ENCODE measurements around the gene IL1RAPL2. TPM values are rescaled to one million over a fixed set of nuclear protein-coding genes. Genes with fewer than 3 reads are reported as not detected.

IL1RAPL2 gene
- total and polyA plus RNA-seq, 10 of the 15 experiments (the other 5 are each of a cell fraction or from before 2014, with no cell fraction given) = 0.19 TPM; not detected in 9

DNA sequence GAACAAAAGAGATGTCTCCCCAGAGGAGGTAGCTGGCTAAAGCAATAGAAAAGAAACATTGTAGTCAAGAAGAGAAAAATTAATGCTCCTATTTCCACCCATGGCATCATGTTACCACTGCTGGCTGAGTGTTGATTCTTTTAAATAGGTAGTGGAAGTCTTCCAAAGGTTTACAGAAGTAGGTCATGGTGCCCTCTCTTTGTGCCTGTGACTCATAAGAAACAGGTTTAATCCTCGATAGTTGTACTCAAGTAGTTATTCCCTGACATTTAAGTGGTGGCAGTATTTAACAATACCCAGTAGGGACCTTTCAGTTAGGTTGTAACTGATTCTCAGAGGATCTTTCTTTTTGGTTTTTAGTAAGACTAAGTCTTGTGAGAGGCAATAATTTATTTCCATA is 406.7 kb downstream of the IL1RAPL2 start:
- Histone ChIP-seq H3K9ac (ENCODE audit: control insufficient read depth, insufficient read depth, low read length) (no peak overlapping the region), H4K20me1 (ENCODE audit: control insufficient read depth, insufficient read depth) (no peaks in the 10 kb centered on the region), H3K27me3 (replicated peaks in 1 of 2; ENCODE audit: control insufficient read depth in 2 of 2, insufficient read depth in 2 of 2, low read length in 1 of 2) (no peaks in the 10 kb centered on the region), H3K4me3 (no peak overlapping the region), H3K36me3 (ENCODE audit: control insufficient read depth in 2 of 2, insufficient read depth in 2 of 2, low read length in 1 of 2) (no peaks in the 10 kb centered on the region), H3K9me3 (replicated peaks; ENCODE audit: control insufficient read depth, insufficient read depth, low read length) (no peaks in the 10 kb centered on the region), H3K4me2 (ENCODE audit: control insufficient read depth, insufficient read depth) (no peak overlapping the region), H3K79me2 (ENCODE audit: control insufficient read depth, insufficient read depth, low read length) (no peaks in the 10 kb centered on the region), H3K4me1 (ENCODE audit: control insufficient read depth, insufficient read depth, low read length) (no peaks in the 10 kb centered on the region), H3K27ac (ENCODE audit: control insufficient read depth, insufficient read depth) (no peak overlapping the region), H2AFZ (ENCODE audit: control insufficient read depth, low read depth, low read length) (no peak overlapping the region)
- intact Hi-C loops (cut with micrococcal nuclease; ENCODE audit: unreplicated experiment) = no loop called here
- FAIRE-seq = no peak
- no peak for DNase-seq (ENCODE audit: low read depth, low spot score)
- ChIA-PET RAD21 (ENCODE audit: unreplicated experiment) (no interaction called here), CTCF (no interaction called here), POLR2A (no interaction called here), SMC1A (ENCODE audit: uncharacterized antibody, unreplicated experiment) (no interaction called here)
- no TSS peak for BruUV-seq (replicated peaks)
- no peak for ATAC-seq
- in situ Hi-C loops (cut with MboI) = no loop called here
- TF ChIP-seq BMI1 (IDR thresholded peaks at IDR 0.05; ENCODE audit: borderline replicate concordance) (no peak), POLR2A (IDR thresholded peaks at IDR 0.05; ENCODE audit: low read depth, low read length) (no peak), BRCA1 (IDR thresholded peaks at IDR 0.05; ENCODE audit: low read depth, low read length) (no peak), STAT3 (IDR thresholded peaks at IDR 0.05; ENCODE audit: low read depth, low read length) (no peak), ASH2L (IDR thresholded peaks at IDR 0.05; ENCODE audit: borderline replicate concordance, low read depth) (no peak), SRF (IDR thresholded peaks at IDR 0.05; ENCODE audit: low read depth in 2 of 2, low read length in 2 of 2) (no peak)
- WGBS (ENCODE audit: insufficient coverage, insufficient replicate concordance, low lambda C conversion rate, missing lambda C conversion rate) = 0% methylated on average over 1 of the region's 1 CpG

- no peak for DNase-seq (ENCODE audit: low read depth, low spot score)
- Histone ChIP-seq H3K9ac (ENCODE audit: control insufficient read depth, insufficient read depth, low read length) (no peak overlapping the region), H3K36me3 (ENCODE audit: control insufficient read depth in 2 of 2, insufficient read depth in 2 of 2, low read length in 1 of 2) (no peaks in the 10 kb centered on the region), H2AFZ (ENCODE audit: control insufficient read depth, low read depth, low read length) (no peak overlapping the region), H3K9me3 (replicated peaks; ENCODE audit: control insufficient read depth, insufficient read depth, low read length) (no peaks in the 10 kb centered on the region), H3K4me2 (ENCODE audit: control insufficient read depth, insufficient read depth) (no peak overlapping the region), H3K4me3 (no peak overlapping the region), H3K4me1 (ENCODE audit: control insufficient read depth, insufficient read depth, low read length) (no peaks in the 10 kb centered on the region), H3K79me2 (ENCODE audit: control insufficient read depth, insufficient read depth, low read length) (no peaks in the 10 kb centered on the region), H3K27ac (ENCODE audit: control insufficient read depth, insufficient read depth) (no peak overlapping the region), H3K27me3 (replicated peaks in 1 of 2; ENCODE audit: control insufficient read depth in 2 of 2, insufficient read depth in 2 of 2, low read length in 1 of 2) (no peaks in the 10 kb centered on the region), H4K20me1 (ENCODE audit: control insufficient read depth, insufficient read depth) (no peaks in the 10 kb centered on the region)
- SMC1A ChIA-PET (ENCODE audit: uncharacterized antibody, unreplicated experiment) = interaction anchor here (0.7 kb wide), 2 partner anchors 37 to 50 kb away, joined by 3 to 4 read pairs; no protein-coding TSS in a partner anchor
- TF ChIP-seq RAD21 (IDR thresholded peaks at IDR 0.05; ENCODE audit: insufficient read depth, low read depth, low read length) = no peak
- TF ChIP-seq STAT3 (IDR thresholded peaks at IDR 0.05; ENCODE audit: low read depth, low read length) = no peak
- TF ChIP-seq SREBF1 (IDR thresholded peaks at IDR 0.05; ENCODE audit: low read length) = no peak
- no peak for TF ChIP-seq YBX1 (IDR thresholded peaks at IDR 0.05)
- no peak for TF ChIP-seq HSF1 (IDR thresholded peaks at IDR 0.05; ENCODE audit: low read depth, low read length)
- no peak for TF ChIP-seq RB1 (IDR thresholded peaks at IDR 0.05; ENCODE audit: borderline replicate concordance)
- no peak for TF ChIP-seq TAF1 (IDR thresholded peaks at IDR 0.05; ENCODE audit: borderline replicate concordance, low read depth, low read length)
- TF ChIP-seq CBX3 (IDR thresholded peaks at IDR 0.05; ENCODE audit: borderline replicate concordance, low read depth) = no peak
- no peak for TF ChIP-seq CHD2 (IDR thresholded peaks at IDR 0.05; ENCODE audit: borderline replicate concordance, low read depth, low read length)
- no peak for TF ChIP-seq BACH1 (IDR thresholded peaks at IDR 0.05; ENCODE audit: borderline replicate concordance)
- no peak for TF ChIP-seq EED (IDR thresholded peaks at IDR 0.05; ENCODE audit: low read depth)
- no peak for TF ChIP-seq SIN3A (IDR thresholded peaks at IDR 0.05; ENCODE audit: low read depth, low read length)
- TF ChIP-seq PAX8 (IDR thresholded peaks at IDR 0.05) = no peak
- TF ChIP-seq SMAD5 (IDR thresholded peaks at IDR 0.05; ENCODE audit: low read depth) = no peak
- no peak for TF ChIP-seq TCF3 (IDR thresholded peaks at IDR 0.05; ENCODE audit: borderline replicate concordance, insufficient read depth, low read depth, low read length)
- intact Hi-C loops (cut with micrococcal nuclease; ENCODE audit: unreplicated experiment) = no loop called here
- no peak for ATAC-seq
- POLR2A ChIA-PET = no interaction called here
- in situ Hi-C loops (cut with MboI) = no loop called here
- FAIRE-seq = no peak
- RAD21 ChIA-PET (ENCODE audit: unreplicated experiment) = no interaction called here
- no TSS peak for BruUV-seq (replicated peaks)
- CTCF ChIA-PET = interaction anchor here (0.6 to 1.6 kb wide), 2 partner anchors 64 to 297 kb away, joined by 4 read pairs; no protein-coding TSS in a partner anchor
Measured at GRCh38 chrX:104987063-104987462, 421.1 kb downstream of the IL1RAPL2 start.
